Liver (tissue), 9 donors: ENCODE results near the gene TEC. TPM values are rescaled to one million over a fixed set of nuclear protein-coding genes. Genes with fewer than 3 reads are reported as not detected.

Source experiments
- DNase-seq: peaks from one replicate; pipeline ENCODE4 v3.0.0-alpha.2; 2017; ENCODE audit warnings: low spot score
- H3K27ac ChIP-seq, 2 donors: one replicate each; pipeline ENCODE4 v1.7.0; 2013; ENCODE audit warnings: inconsistent platforms in 2 of 2, low read length in 2 of 2, control low read depth in 1 of 2, low read depth in 1 of 2, mild to moderate bottlenecking in 1 of 2
- H3K27me3 ChIP-seq, 4 donors: one replicate each; pipeline versions ENCODE4 v1.6.1 to v1.7.0; 2013; ENCODE audit warnings: low read length in 3 of 4, inconsistent platforms in 1 of 4, mild to moderate bottlenecking in 1 of 4, moderate library complexity in 1 of 4; ENCODE audit not compliant: control insufficient read depth in 4 of 4, insufficient read depth in 4 of 4
- H3K36me3 ChIP-seq, 4 donors: one replicate each; pipeline versions ENCODE4 v1.6.1 to v1.7.0; 2013; ENCODE audit warnings: low read length in 3 of 4, mild to moderate bottlenecking in 3 of 4, low read depth in 1 of 4, moderate library complexity in 1 of 4; ENCODE audit not compliant: control insufficient read depth in 4 of 4, insufficient read depth in 3 of 4
- H3K4me1 ChIP-seq, 4 donors: one replicate each; pipeline versions ENCODE4 v1.6.1 to v1.7.0; 2013; ENCODE audit warnings: low read length in 3 of 4, mild to moderate bottlenecking in 3 of 4, moderate library complexity in 1 of 4; ENCODE audit not compliant: control insufficient read depth in 4 of 4, insufficient read depth in 4 of 4
- H3K4me3 ChIP-seq, 3 donors: one replicate each; pipeline versions ENCODE4 v1.6.1 to v1.7.0; 2013; ENCODE audit warnings: low read length in 3 of 3, control low read depth in 1 of 3, low read depth in 1 of 3, mild to moderate bottlenecking in 1 of 3
- H3K9ac ChIP-seq, 2 donors: one replicate each; pipeline ENCODE4 v1.7.0; 2013; ENCODE audit warnings: low read length in 2 of 2, mild to moderate bottlenecking in 2 of 2, moderate library complexity in 2 of 2, control low read depth in 1 of 2, low read depth in 1 of 2
- H3K9me3 ChIP-seq, 4 donors: one replicate each; pipeline versions ENCODE4 v1.6.1 to v1.7.0; 2013; ENCODE audit warnings: low read length in 3 of 4; ENCODE audit not compliant: control insufficient read depth in 4 of 4
- ATF3 ChIP-seq: IDR thresholded peaks from 2 replicates; pipeline ENCODE4 v1.6.1; 2016; ENCODE audit warnings: antibody characterized with exemption
- EGR1 ChIP-seq, 2 donors: IDR thresholded peaks; 2 replicates each; pipeline ENCODE4 v1.6.1; 2016 to 2018; ENCODE audit warnings: antibody characterized with exemption in 2 of 2, low read depth in 2 of 2
- FOXA1 ChIP-seq: IDR thresholded peaks from 2 replicates; pipeline ENCODE4 v1.6.1; 2016; ENCODE audit warnings: antibody characterized with exemption
- FOXA2 ChIP-seq: IDR thresholded peaks from 2 replicates; pipeline ENCODE4 v1.6.1; 2016; ENCODE audit warnings: antibody characterized with exemption
- GABPA ChIP-seq, 2 donors: IDR thresholded peaks in 1 of 2; conservative IDR thresholded peaks in 1 of 2; 2 replicates each; pipeline ENCODE4 v1.6.1; 2016; ENCODE audit warnings: antibody characterized with exemption in 2 of 2, mild to moderate bottlenecking in 1 of 2, moderate library complexity in 1 of 2
- HNF4A ChIP-seq, 2 donors: conservative IDR thresholded peaks; 2 replicates each; pipeline ENCODE4 v1.6.1; 2016; ENCODE audit warnings: antibody characterized with exemption in 2 of 2, mild to moderate bottlenecking in 2 of 2
- HNF4G ChIP-seq: IDR thresholded peaks from 2 replicates; pipeline ENCODE4 v1.6.1; 2016; ENCODE audit warnings: antibody characterized with exemption
- JUND ChIP-seq, 2 donors: IDR thresholded peaks; 2 replicates each; pipeline ENCODE4 v1.6.1; 2016; ENCODE audit warnings: antibody characterized with exemption in 2 of 2
- MAX ChIP-seq: IDR thresholded peaks from 2 replicates; pipeline ENCODE4 v1.6.1; 2016; ENCODE audit warnings: antibody characterized with exemption
- NR2F2 ChIP-seq: IDR thresholded peaks from 2 replicates; pipeline ENCODE4 v1.6.1; 2016; ENCODE audit warnings: antibody characterized with exemption
- RAD21 ChIP-seq, 2 donors: IDR thresholded peaks; 2 replicates each; pipeline ENCODE4 v1.6.1; 2016; ENCODE audit warnings: antibody characterized with exemption in 2 of 2, mild to moderate bottlenecking in 2 of 2
- REST ChIP-seq: IDR thresholded peaks from 2 replicates; pipeline ENCODE4 v1.6.1; 2016; ENCODE audit warnings: antibody characterized with exemption, mild to moderate bottlenecking
- RXRA ChIP-seq, 2 donors: IDR thresholded peaks; 2 replicates each; pipeline ENCODE4 v1.6.1; 2017 to 2018; ENCODE audit warnings: antibody characterized with exemption in 2 of 2, mild to moderate bottlenecking in 1 of 2
- SP1 ChIP-seq: IDR thresholded peaks from 2 replicates; pipeline ENCODE4 v1.6.1; 2018; ENCODE audit warnings: antibody characterized with exemption, mild to moderate bottlenecking
- TAF1 ChIP-seq: conservative IDR thresholded peaks from 2 replicates; pipeline ENCODE4 v1.6.1; 2016; ENCODE audit warnings: antibody characterized with exemption, mild to moderate bottlenecking
- YY1 ChIP-seq: IDR thresholded peaks from 2 replicates; pipeline ENCODE4 v1.6.1; 2016; ENCODE audit warnings: antibody characterized with exemption, mild to moderate bottlenecking
- ZBTB33 ChIP-seq: IDR thresholded peaks from 2 replicates; pipeline ENCODE4 v1.6.1; 2016; ENCODE audit warnings: antibody characterized with exemption
- WGBS: extraction: QIAGEN DNeasy Blood & Tissue Kit; methylation state at CpG from one replicate; pipeline ENCODE4 v1.1.7; 2013; 5-methylcytosine and 5-hydroxymethylcytosine counted together
- polyA plus RNA-seq, 2 donors: library from polyadenylated mRNA; stranded (reverse) in 1 of 2; unstranded in 1 of 2; fragments of 200-250 nt in 1 of 2; fragments of >200 nt in 1 of 2; fragmentation: Nextera tagmentation in 1 of 2; extraction: Ambion mirVana in 1 of 2; gene quantifications; one replicate each; pipeline versions ENCODE4 v1.2.1 to v1.2.3, GENCODE V29; 2013 to 2015
- total RNA-seq, 2 donors: library from RNA; depleted of rRNA; stranded (reverse); fragments of >200 nt; gene quantifications; one replicate each; pipeline ENCODE4 v1.2.3, GENCODE V29; 2014
- TF ChIP-seq, protein P1 (sequence below): fragments of 150-350 bp; IDR thresholded peaks from 2 replicates; pipeline ENCODE4 v1.5.1; 2017; ENCODE audit warnings: improper control_type of control experiment, low read depth, low read length; ENCODE audit not compliant: missing input control
- donor health status: healthy.
- donor health status: healthy.
- donor health status: healthy.
- donor health status: healthy.
- donor health status: healthy.

The TEC gene
- total and polyA plus RNA-seq, 4 donors: 1.1 to 4.7 (median 2.0) TPM

DNA sequence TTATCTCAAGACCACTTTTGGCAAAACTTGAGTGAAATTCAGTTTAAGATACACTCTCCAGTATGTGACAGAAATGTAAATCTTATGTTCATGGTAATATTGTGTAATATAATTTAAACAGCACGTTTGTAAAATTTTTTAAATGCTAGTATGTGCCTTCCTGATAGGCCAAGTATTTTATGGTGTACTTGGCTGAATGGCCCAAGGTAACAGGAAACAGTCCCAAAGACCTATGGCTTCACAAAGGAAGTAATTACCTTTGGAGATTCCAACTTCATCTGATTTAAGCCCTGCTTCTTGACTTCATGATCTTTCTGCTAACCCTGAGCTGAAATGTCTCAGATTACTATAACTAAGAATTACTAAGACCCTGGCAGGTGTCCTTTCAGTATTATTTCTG lies 20.3 kb downstream of the TEC start:
- peaks cover 0 to 16% (median 9%) of the 10 kb centered on the region in 4 donors for H3K4me1 ChIP-seq
- no peak overlapping the region for H3K9ac ChIP-seq
- no peaks in the 10 kb centered on the region for H3K36me3 ChIP-seq
- 51% methylated on average over 1 of the region's 1 CpG for WGBS
- no peak overlapping the region for H3K4me3 ChIP-seq
- H3K27me3 ChIP-seq: no peaks in the 10 kb centered on the region
- TF ChIP-seq JUND (IDR thresholded peaks at IDR 0.05) (no peak), REST (no peak), ZBTB33 (no peak), RXRA (IDR thresholded peaks at IDR 0.05) (no peak), FOXA2 (no peak), FOXA1 (no peak), MAX (no peak), RAD21 (IDR thresholded peaks at IDR 0.05) (no peak), ATF3 (no peak), HNF4A (conservative IDR thresholded peaks at IDR 0.05) (no peak), EGR1 (IDR thresholded peaks at IDR 0.05; ENCODE audit: low read depth in 2 of 2) (no peak), TAF1 (no peak), HNF4G (no peak), GABPA (IDR thresholded peaks at IDR 0.05 in 1 of 2, conservative IDR thresholded peaks at IDR 0.05 in 1 of 2) (no peak), NR2F2 (no peak), YY1 (no peak), SP1 (no peak)
- TF ChIP-seq, protein P1, sequence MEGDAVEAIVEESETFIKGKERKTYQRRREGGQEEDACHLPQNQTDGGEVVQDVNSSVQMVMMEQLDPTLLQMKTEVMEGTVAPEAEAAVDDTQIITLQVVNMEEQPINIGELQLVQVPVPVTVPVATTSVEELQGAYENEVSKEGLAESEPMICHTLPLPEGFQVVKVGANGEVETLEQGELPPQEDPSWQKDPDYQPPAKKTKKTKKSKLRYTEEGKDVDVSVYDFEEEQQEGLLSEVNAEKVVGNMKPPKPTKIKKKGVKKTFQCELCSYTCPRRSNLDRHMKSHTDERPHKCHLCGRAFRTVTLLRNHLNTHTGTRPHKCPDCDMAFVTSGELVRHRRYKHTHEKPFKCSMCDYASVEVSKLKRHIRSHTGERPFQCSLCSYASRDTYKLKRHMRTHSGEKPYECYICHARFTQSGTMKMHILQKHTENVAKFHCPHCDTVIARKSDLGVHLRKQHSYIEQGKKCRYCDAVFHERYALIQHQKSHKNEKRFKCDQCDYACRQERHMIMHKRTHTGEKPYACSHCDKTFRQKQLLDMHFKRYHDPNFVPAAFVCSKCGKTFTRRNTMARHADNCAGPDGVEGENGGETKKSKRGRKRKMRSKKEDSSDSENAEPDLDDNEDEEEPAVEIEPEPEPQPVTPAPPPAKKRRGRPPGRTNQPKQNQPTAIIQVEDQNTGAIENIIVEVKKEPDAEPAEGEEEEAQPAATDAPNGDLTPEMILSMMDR: no peak
- DNase-seq: no peak
- no peak overlapping the region for H3K27ac ChIP-seq
- no peaks in the 10 kb centered on the region for H3K9me3 ChIP-seq
